GM12891 (cell line): ENCODE results near the gene CMIP.
"Not testable (repeated sequence)": the region's sequence is repeated elsewhere in the genome, so short reads cannot be mapped to it uniquely, and the experiment has no call there.

ENCODE experiments used
- PAX5 ChIP-seq: IDR thresholded peaks from 2 replicates; pipeline ENCODE4 v1.6.1; 2011; ENCODE audit warnings: low read length, moderate library complexity, mild to moderate bottlenecking; ENCODE audit not compliant: insufficient read depth, severe bottlenecking
- POLR2A ChIP-seq: IDR thresholded peaks from 2 replicates; pipeline ENCODE4 v1.6.1; 2011; ENCODE audit warnings: low read depth, low read length, control low read depth
- POLR2AphosphoS5 ChIP-seq: IDR thresholded peaks from 2 replicates; pipeline ENCODE4 v1.6.1; 2011; ENCODE audit warnings: low read depth, low read length, control low read depth
- POU2F2 ChIP-seq: IDR thresholded peaks from 2 replicates; pipeline ENCODE4 v1.6.1; 2011; ENCODE audit warnings: low read depth, mild to moderate bottlenecking, control low read depth, low read length, moderate library complexity
- SPI1 ChIP-seq: IDR thresholded peaks from 2 replicates; pipeline ENCODE4 v1.6.1; 2011; ENCODE audit warnings: low read depth, low read length, control low read depth
- TAF1 ChIP-seq: IDR thresholded peaks from 2 replicates; pipeline ENCODE4 v1.6.1; 2011; ENCODE audit warnings: low read depth, low read length, control low read depth

- TF ChIP-seq TAF1, POLR2AphosphoS5, POLR2A, PAX5, SPI1, POU2F2: not testable (repeated sequence)
Observed at GRCh38 chr16:81522851-81523250, 78.2 kb downstream of the CMIP start.
